ENCODE measurements around the gene GID4.

Gene GID4

GRCh38 chr17:18004345-18004744 lies 34.9 kb upstream of the GID4 start:
- TF ChIP-seq HDGF (IDR thresholded peaks at IDR 0.05; ENCODE audit: borderline replicate concordance) = no peak
- no peak for TF ChIP-seq ELF4 (IDR thresholded peaks at IDR 0.05)
- no peak for TF ChIP-seq FOXM1 (IDR thresholded peaks at IDR 0.05; ENCODE audit: borderline replicate concordance)
- no peak for TF ChIP-seq ZNF384 (IDR thresholded peaks at IDR 0.05)
- no peak for TF ChIP-seq BHLHE40 (IDR thresholded peaks at IDR 0.05; ENCODE audit: borderline replicate concordance)
- TF ChIP-seq SP1 (IDR thresholded peaks at IDR 0.05) = no peak
- TF ChIP-seq CTBP1 (IDR thresholded peaks at IDR 0.05; ENCODE audit: borderline replicate concordance) = no peak
- TF ChIP-seq SUZ12 (IDR thresholded peaks at IDR 0.05) = no peak
- TF ChIP-seq NFRKB (IDR thresholded peaks at IDR 0.05) = no peak
- TF ChIP-seq TARDBP (IDR thresholded peaks at IDR 0.05) = no peak
- ChIA-PET CTCF (interaction anchor here (0.5 to 1.8 kb wide), 5 partner anchors 8 to 32 kb away, joined by 3 to 6 read pairs (median 3); no protein-coding TSS in a partner anchor), POLR2A (interaction anchor here (0.8 kb wide), 1 partner anchor 163 kb away, joined by 3 read pairs; no protein-coding TSS in a partner anchor)
- DNase-seq (ENCODE audit: extremely low spot score) = no peak

DNA sequence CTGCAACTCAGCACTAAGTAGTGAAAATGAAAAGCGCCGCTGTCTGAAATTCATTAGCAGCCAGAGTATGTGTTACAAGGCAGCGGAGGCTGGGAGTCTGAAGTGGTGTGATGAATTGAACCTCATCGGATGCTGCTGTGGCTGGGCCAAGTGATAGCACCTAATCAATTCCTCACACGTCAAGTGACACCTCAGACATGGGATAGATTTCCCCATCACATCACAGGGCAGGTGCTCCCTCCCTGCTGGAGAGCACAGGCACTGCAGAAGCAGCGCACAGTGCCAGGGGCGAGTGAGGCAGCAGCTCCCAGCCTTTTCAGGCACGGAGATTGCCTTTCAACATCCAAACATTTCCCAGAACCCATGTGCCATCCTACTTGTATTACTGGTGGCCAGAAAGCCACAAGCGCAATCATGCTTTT lies 34.3 kb upstream of the GID4 start:
- DNase-seq (ENCODE audit: extremely low spot score) = peak; percentile 42
- CTCF ChIA-PET = interaction anchor here (0.5 to 1.8 kb wide), 4 partner anchors 9 to 30 kb away, joined by 3 to 6 read pairs (median 3); no protein-coding TSS in a partner anchor
- POLR2A ChIA-PET = interaction anchor here (0.8 kb wide), 1 partner anchor 164 kb away, joined by 3 read pairs; no protein-coding TSS in a partner anchor
- TF ChIP-seq FOXK2 (IDR thresholded peaks at IDR 0.05) (no peak), FOXM1 (IDR thresholded peaks at IDR 0.05; ENCODE audit: borderline replicate concordance) (no peak), SP1 (IDR thresholded peaks at IDR 0.05) (no peak), ZNF384 (IDR thresholded peaks at IDR 0.05) (no peak)

DNA sequence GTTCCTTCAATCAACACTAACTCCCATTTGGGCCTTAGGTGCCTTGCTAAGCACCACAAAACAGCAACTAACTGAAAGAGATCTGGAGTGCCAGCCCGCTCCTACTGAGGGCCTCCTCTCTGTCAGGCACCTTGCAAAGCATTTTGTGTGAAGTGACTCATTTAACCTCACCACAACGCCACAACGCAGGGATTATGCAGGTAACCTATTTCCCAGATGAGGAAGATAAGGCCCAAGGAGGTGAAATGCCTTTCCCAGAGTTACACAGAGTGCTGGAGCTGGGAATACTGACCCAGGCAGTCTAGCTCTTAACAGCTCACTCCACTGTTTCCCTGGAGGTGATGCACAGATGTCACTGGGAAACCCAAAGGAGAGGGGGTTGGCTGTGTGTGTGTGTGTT lies 33.7 kb upstream of the GID4 start:
- DNase-seq (ENCODE audit: extremely low spot score) = no peak
- no peak for TF ChIP-seq HDGF (IDR thresholded peaks at IDR 0.05; ENCODE audit: borderline replicate concordance)
- no peak for TF ChIP-seq L3MBTL2 (conservative IDR thresholded peaks at IDR 0.05)
- TF ChIP-seq FOXK2 (IDR thresholded peaks at IDR 0.05) = no peak
- ChIA-PET POLR2A (no interaction called here), CTCF (interaction anchor here (0.7 kb wide), 1 partner anchor 12 kb away, joined by 3 read pairs; no protein-coding TSS in a partner anchor)

GRCh38 chr17:18006495-18007239 lies 32.5 kb upstream of the GID4 start:
- ChIA-PET CTCF (interaction anchor here (0.6 kb wide), 1 partner anchor 10 kb away, joined by 4 read pairs; no protein-coding TSS in a partner anchor), POLR2A (no interaction called here)
- TF ChIP-seq ZNF384 (IDR thresholded peaks at IDR 0.05) (no peak), L3MBTL2 (conservative IDR thresholded peaks at IDR 0.05) (no peak), ELF4 (IDR thresholded peaks at IDR 0.05) (no peak), SUZ12 (IDR thresholded peaks at IDR 0.05) (no peak), BHLHE40 (IDR thresholded peaks at IDR 0.05; ENCODE audit: borderline replicate concordance) (no peak), FOXK2 (IDR thresholded peaks at IDR 0.05) (no peak)
- DNase-seq (ENCODE audit: extremely low spot score) = no peak

DNA sequence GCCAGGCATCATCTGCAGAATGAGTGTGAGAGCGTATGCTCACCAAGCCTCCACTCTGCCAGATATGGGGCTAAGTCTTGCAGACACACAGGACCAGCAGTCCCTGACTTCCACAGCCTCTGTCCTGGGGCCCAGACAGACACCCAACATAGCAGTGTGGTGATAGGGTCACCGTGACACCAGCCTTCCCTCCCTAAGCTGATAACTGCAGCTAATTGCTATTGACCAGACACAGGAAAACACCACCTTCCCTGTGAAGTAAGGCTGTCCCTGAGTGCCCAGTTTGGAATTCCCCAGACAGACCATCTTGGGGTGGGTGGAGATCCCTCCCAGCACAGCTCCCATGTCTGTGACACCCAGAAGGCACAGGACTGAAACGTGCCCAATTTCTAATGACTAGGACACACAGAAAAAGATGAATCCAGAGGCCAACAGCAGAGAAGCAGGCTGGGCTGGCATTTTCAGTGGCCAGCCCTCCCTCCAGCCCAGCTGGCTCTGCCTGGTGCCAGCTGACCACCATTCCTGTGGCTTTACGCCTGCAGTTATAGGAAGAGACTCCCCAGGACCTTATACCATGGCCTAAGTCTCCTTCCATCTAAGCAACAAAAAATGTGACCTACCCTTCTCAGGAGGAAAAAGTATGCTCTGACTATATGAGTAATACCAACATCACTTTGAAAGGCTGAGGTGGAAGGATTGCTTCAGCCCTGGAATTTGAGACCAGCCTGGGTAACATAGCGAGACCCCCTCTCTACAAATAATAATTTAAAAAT lies 30.5 kb upstream of the GID4 start:
- POLR2A ChIA-PET = no interaction called here

GRCh38 chr17:18009609-18010420 lies 29.4 kb upstream of the GID4 start:
- TF ChIP-seq BHLHE40 (IDR thresholded peaks at IDR 0.05; ENCODE audit: borderline replicate concordance) (no peak), CTBP1 (IDR thresholded peaks at IDR 0.05; ENCODE audit: borderline replicate concordance) (no peak), ARNT (IDR thresholded peaks at IDR 0.05) (no peak), FOXA1 (IDR thresholded peaks at IDR 0.05) (no peak), SP1 (IDR thresholded peaks at IDR 0.05) (no peak), ELF4 (IDR thresholded peaks at IDR 0.05) (no peak), L3MBTL2 (conservative IDR thresholded peaks at IDR 0.05) (no peak), SUZ12 (IDR thresholded peaks at IDR 0.05) (no peak), FOXM1 (IDR thresholded peaks at IDR 0.05; ENCODE audit: borderline replicate concordance) (no peak)
- TF ChIP-seq, protein P1, sequence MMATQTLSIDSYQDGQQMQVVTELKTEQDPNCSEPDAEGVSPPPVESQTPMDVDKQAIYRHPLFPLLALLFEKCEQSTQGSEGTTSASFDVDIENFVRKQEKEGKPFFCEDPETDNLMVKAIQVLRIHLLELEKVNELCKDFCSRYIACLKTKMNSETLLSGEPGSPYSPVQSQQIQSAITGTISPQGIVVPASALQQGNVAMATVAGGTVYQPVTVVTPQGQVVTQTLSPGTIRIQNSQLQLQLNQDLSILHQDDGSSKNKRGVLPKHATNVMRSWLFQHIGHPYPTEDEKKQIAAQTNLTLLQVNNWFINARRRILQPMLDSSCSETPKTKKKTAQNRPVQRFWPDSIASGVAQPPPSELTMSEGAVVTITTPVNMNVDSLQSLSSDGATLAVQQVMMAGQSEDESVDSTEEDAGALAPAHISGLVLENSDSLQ (IDR thresholded peaks at IDR 0.05) = no peak
- POLR2A ChIA-PET = no interaction called here
- DNase-seq (ENCODE audit: extremely low spot score) = no peak
- CTCF ChIA-PET = no interaction called here

More for the DNA sequence above, 30.5 kb upstream of the GID4 start:
- DNase-seq (ENCODE audit: extremely low spot score) = no peak
- CTCF ChIA-PET = interaction anchor here (0.6 kb wide), 1 partner anchor 146 kb away, joined by 3 read pairs; no protein-coding TSS in a partner anchor
- TF ChIP-seq HDGF (IDR thresholded peaks at IDR 0.05; ENCODE audit: borderline replicate concordance) = no peak
- TF ChIP-seq CTBP1 (IDR thresholded peaks at IDR 0.05; ENCODE audit: borderline replicate concordance) = no peak

DNA sequence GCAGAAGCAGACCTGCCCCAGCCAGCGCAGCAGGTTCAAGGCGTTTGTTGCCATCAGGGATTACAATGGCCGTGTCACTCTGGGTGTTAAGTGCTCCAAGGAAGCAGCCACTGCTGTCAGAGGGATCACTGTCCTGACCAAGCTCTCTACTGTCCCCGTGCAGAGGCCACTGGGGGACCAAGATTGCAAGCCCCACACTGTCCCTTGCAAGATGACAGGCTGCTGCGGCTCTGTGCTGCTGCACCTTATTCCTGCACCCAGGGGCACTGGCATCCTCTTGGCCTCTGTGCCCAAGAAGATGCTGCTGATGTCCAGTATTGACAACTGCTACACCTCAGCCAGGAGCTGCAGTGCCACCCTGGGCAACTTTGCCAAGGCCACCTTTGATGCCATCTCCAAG lies 27.9 kb upstream of the GID4 start:
- DNase-seq (ENCODE audit: extremely low spot score) = no peak
- TF ChIP-seq CTBP1 (IDR thresholded peaks at IDR 0.05; ENCODE audit: borderline replicate concordance) (no peak), L3MBTL2 (conservative IDR thresholded peaks at IDR 0.05) (no peak), ZNF384 (IDR thresholded peaks at IDR 0.05) (no peak), FOXA1 (IDR thresholded peaks at IDR 0.05) (no peak), NFRKB (IDR thresholded peaks at IDR 0.05) (no peak), ELF4 (IDR thresholded peaks at IDR 0.05) (no peak), SP1 (IDR thresholded peaks at IDR 0.05) (no peak), LEF1 (IDR thresholded peaks at IDR 0.05; ENCODE audit: borderline replicate concordance) (no peak)
- POLR2A ChIA-PET = no interaction called here
- CTCF ChIA-PET = no interaction called here

Measured in HEK293T (cell line).